ENCODE measurements around the gene IMMT. TPM values are rescaled to one million over a fixed set of nuclear protein-coding genes. Genes with fewer than 3 reads are reported as not detected.
"Not testable (repeated sequence)": the region's sequence is repeated elsewhere in the genome, so short reads cannot be mapped to it uniquely, and the experiment has no call there.

Gene IMMT
- total RNA-seq (2014; rRNA removed) (97.7 and 106 TPM in 2 replicates), Bru-seq, nascent RNA (percentile 87 among the genes with signal in this experiment), BruChase-seq, experiment 1, labeled RNA remaining after a 6-hour chase (percentile 83 among the genes with signal in this experiment), BruChase-seq, experiment 2, labeled RNA remaining after a 2-hour chase (percentile 80 among the genes with signal in this experiment)
- long read RNA-seq, partial matches to known transcripts = 7 of 62 reads
- long read RNA-seq, other reads (novel, unspliced or antisense) = 54 of 62 reads

DNA sequence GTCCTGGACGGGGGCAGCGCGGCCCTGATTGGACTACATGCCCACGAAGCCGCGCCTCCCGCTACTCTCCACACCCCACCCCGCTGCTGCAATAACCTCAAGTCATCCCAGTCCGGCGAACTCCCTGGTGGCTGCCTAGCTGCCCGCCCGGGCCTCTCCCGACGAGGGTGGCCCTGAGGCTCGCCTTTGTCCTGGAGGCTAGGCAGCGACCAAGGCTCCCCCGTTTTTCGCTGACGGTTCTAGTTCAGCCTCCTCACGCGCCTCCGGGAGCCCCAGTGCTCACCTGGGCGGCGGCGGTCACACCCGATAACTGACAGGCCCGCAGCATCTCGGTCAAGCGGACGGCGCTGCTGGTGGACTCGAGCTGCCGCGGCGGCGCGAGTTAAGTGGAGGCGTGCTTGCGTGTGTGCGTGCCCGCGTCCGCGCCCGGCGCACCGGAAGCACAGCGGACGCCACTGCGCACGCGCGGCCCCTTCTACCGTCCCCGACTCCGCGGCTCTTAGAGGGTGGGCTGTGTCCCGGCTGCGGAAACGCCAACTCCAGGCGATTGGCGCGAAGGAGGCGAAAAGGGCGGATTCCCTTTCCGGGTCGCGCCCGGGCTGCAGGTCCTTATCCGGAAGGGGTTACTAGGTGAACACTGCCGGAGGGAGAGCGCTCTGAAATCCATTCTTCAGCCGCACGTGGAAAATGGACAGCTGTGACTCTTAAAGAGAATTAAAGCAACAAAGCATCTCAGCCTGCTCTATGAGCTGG, at the start of gene IMMT:
TSS of gene IMMT (minus strand) at position 408 of the 753 bp plus-strand sequence. CDS start at position 328, 80 bp downstream.
- BruUV-seq (replicated peaks) = no TSS peak
- intact Hi-C loops (cut with micrococcal nuclease) = loop anchor here (2.0 kb wide), 1 partner anchor 246 kb away; the partner anchor contains the start of gene KDM3A
- Histone ChIP-seq H3K9me3 (ENCODE audit: low read length) (no peaks in the 10 kb centered on the region), H2AFZ (ENCODE audit: low read length) (peak within 1 kb of the TSS; percentile 88), H3K4me2 (ENCODE audit: low read length) (peak within 1 kb of the TSS; percentile 92), H3K36me3 (ENCODE audit: low read depth, low read length) (peaks cover 4% of the 10 kb centered on the region), H3F3A (ENCODE audit: low read length, unreplicated experiment) (no peaks in the 10 kb centered on the region), H3K27me3 (ENCODE audit: low read length) (no peaks in the 10 kb centered on the region), H3K4me1 (ENCODE audit: insufficient read depth, low read length) (peaks cover 21% of the 10 kb centered on the region), H3K4me3 (ENCODE audit: low read length) (peak within 1 kb of the TSS; percentile 90), H4K20me1 (ENCODE audit: low read length) (peaks cover 31% of the 10 kb centered on the region), H3K9me2 (replicated peaks; ENCODE audit: low read length) (no peaks in the 10 kb centered on the region), H3K9ac (ENCODE audit: low read length) (peak within 1 kb of the TSS; percentile 98), H3K27ac (ENCODE audit: low read length) (peak within 1 kb of the TSS; percentile 97), H3K79me2 (ENCODE audit: low read length) (peaks cover 66% of the 10 kb centered on the region)
- CTCF ChIA-PET = interaction anchor here (0.7 kb wide), 1 partner anchor 172 kb away, joined by 3 read pairs; no protein-coding TSS in a partner anchor
- DNase-seq (peak; percentile 97), ATAC-seq (peak; percentile 91)
- no peak for TF ChIP-seq EZH2phosphoT487 (IDR thresholded peaks at IDR 0.05; ENCODE audit: borderline replicate concordance, low read length)
- no peak for TF ChIP-seq EZH2 (IDR thresholded peaks at IDR 0.05; ENCODE audit: low read length, unreplicated experiment)
- TF ChIP-seq, protein P1, sequence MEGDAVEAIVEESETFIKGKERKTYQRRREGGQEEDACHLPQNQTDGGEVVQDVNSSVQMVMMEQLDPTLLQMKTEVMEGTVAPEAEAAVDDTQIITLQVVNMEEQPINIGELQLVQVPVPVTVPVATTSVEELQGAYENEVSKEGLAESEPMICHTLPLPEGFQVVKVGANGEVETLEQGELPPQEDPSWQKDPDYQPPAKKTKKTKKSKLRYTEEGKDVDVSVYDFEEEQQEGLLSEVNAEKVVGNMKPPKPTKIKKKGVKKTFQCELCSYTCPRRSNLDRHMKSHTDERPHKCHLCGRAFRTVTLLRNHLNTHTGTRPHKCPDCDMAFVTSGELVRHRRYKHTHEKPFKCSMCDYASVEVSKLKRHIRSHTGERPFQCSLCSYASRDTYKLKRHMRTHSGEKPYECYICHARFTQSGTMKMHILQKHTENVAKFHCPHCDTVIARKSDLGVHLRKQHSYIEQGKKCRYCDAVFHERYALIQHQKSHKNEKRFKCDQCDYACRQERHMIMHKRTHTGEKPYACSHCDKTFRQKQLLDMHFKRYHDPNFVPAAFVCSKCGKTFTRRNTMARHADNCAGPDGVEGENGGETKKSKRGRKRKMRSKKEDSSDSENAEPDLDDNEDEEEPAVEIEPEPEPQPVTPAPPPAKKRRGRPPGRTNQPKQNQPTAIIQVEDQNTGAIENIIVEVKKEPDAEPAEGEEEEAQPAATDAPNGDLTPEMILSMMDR (conservative IDR thresholded peaks at IDR 0.05; ENCODE audit: low read depth, low read length) = no peak
- POLR2A ChIA-PET (ENCODE audit: unreplicated experiment) = interaction anchor here (0.6 kb wide), 1 partner anchor 135 kb away, joined by 4 read pairs; no protein-coding TSS in a partner anchor

DNA sequence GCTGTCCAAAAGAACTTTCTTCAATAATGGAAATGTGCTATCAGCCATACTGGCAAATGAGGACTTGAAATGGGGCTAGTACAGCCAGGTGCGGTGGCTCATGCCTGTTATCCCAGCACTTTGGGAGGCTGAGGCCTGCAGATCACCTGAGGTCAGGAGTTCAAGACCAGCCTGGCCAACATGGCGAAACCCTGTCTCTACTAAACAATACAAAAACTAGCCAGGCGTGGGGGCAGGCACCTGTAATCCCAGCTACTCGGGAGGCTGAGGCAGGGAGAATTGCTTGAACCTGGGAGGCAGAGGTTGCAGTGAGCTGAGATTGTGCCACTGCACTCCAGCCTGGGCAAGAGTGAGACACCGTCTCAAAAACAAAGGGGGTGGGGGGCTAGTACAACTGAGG, 49.5 kb upstream of the IMMT start:
- BruUV-seq (replicated peaks); H4K20me1 ChIP-seq (ENCODE audit: low read length); POLR2A ChIA-PET (ENCODE audit: unreplicated experiment); H3K9me2 ChIP-seq (replicated peaks; ENCODE audit: low read length); DNase-seq; intact Hi-C loops (cut with micrococcal nuclease); CTCF ChIA-PET; H3K4me3 ChIP-seq (ENCODE audit: low read length); H3K4me1 ChIP-seq (ENCODE audit: insufficient read depth, low read length); ATAC-seq; H3K4me2 ChIP-seq (ENCODE audit: low read length); H3F3A ChIP-seq (ENCODE audit: low read length, unreplicated experiment); H3K9ac ChIP-seq (ENCODE audit: low read length); H3K9me3 ChIP-seq (ENCODE audit: low read length); H3K27ac ChIP-seq (ENCODE audit: low read length); H3K79me2 ChIP-seq (ENCODE audit: low read length); H3K36me3 ChIP-seq (ENCODE audit: low read depth, low read length); H2AFZ ChIP-seq (ENCODE audit: low read length): not testable (repeated sequence)
- H3K27me3 ChIP-seq (ENCODE audit: low read length) = peaks cover 31% of the 10 kb centered on the region

DNA sequence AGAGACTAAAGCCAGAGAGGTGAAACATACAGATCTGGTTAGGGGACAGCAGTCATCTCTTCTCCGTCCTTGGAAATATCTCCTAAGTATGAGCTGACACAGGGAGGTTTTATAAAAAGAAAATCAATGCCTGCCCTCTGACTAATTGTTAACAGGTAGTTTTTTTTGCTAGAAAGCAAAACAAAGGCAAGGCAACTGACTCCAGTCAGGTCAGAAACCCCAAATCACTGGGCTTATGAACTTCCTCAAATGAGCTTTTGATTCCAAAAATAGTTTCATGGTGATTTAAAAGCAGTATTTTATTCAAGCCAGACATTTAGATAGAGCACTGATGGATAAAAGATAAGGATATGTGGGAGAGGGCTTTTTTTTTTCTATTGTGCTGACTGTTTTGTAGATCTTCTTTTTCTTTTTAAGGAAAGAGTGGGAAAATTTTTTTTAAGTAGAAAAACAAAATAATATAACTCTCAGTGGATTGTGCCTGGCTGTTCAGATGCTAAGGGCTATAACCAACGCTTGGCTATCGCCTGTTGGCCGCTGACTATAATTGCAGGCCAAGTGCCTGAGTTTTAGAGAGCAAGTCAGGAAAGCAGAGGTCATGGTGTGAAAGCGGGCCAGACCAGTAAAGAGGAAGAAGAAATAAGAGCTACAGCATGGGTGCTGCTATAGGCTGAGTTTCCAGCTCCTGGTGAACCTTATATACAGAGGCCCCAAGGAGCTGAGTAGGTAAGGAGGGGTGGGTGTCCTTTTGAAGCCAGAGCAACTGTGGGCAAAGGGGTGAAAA, 48.9 kb upstream of the IMMT start:
- Histone ChIP-seq H3F3A (ENCODE audit: low read length, unreplicated experiment) (no peaks in the 10 kb centered on the region), H3K4me3 (ENCODE audit: low read length) (no peak overlapping the region), H3K27ac (ENCODE audit: low read length) (no peak overlapping the region), H3K27me3 (ENCODE audit: low read length) (peaks cover 38% of the 10 kb centered on the region), H3K9me2 (replicated peaks; ENCODE audit: low read length) (no peaks in the 10 kb centered on the region), H3K9ac (ENCODE audit: low read length) (no peak overlapping the region), H3K4me1 (ENCODE audit: insufficient read depth, low read length) (no peaks in the 10 kb centered on the region), H4K20me1 (ENCODE audit: low read length) (no peaks in the 10 kb centered on the region), H3K79me2 (ENCODE audit: low read length) (no peaks in the 10 kb centered on the region), H3K9me3 (ENCODE audit: low read length) (no peaks in the 10 kb centered on the region), H3K4me2 (ENCODE audit: low read length) (no peak overlapping the region), H3K36me3 (ENCODE audit: low read depth, low read length) (no peaks in the 10 kb centered on the region), H2AFZ (ENCODE audit: low read length) (no peak overlapping the region)
- no peak for DNase-seq
- CTCF ChIA-PET = no interaction called here
- TF ChIP-seq, protein P1 (conservative IDR thresholded peaks at IDR 0.05; ENCODE audit: low read depth, low read length) = no peak
- TF ChIP-seq EZH2phosphoT487 (IDR thresholded peaks at IDR 0.05; ENCODE audit: borderline replicate concordance, low read length) (no peak), EZH2 (IDR thresholded peaks at IDR 0.05; ENCODE audit: low read length, unreplicated experiment) (no peak)
- intact Hi-C loops (cut with micrococcal nuclease) = no loop called here
- POLR2A ChIA-PET (ENCODE audit: unreplicated experiment) = no interaction called here
- ATAC-seq = no peak
- no TSS peak for BruUV-seq (replicated peaks)

All from PC-3 (cell line).